CD4-positive, alpha-beta T cell treated with Interleukin-10 for 1 hour (primary cell): ENCODE data around the gene ADRM1.

Source experiments
- DNase-seq: peaks from one replicate; pipeline ENCODE4 v3.0.0-alpha.2; 2020

Gene ADRM1

DNA sequence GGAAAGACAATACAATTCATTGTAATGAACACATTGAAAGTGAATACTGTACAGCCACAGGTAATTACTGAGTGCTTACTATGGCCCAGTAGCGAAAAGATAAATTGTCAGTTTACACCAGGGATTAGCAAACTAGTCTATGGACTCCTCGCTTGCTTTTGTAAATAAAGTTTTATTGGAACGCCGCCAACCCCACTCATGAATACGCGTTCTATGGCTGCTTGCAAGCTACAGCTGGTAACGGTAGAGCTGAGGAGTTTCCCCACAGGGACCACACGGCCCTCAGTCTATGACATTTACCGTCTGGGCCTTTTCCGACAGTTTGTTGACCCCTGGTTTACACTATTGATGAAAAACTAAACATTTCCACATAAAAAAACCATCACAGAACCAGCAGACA is 40.1 kb downstream of the ADRM1 start:
- DNase-seq = no peak

DNA sequence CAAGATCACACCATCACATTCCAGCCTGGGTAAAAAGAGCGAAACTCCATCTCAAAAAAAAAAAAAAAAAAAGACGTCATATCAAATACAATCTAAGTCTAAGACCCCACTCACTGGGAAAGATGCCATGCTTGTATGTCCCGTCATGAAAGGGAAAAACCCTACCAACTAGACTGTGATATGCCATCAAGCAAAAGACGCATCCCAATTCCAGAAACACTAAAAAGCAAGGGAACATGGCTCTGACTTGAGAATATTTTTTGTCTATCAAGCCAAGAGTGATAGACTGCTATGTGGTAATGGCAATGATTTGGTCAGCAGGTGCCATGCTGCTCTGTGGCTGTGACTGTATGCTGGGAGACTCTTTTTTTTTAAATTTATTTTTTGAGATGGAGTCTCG is 41.3 kb downstream of the ADRM1 start:
- no peak for DNase-seq

DNA sequence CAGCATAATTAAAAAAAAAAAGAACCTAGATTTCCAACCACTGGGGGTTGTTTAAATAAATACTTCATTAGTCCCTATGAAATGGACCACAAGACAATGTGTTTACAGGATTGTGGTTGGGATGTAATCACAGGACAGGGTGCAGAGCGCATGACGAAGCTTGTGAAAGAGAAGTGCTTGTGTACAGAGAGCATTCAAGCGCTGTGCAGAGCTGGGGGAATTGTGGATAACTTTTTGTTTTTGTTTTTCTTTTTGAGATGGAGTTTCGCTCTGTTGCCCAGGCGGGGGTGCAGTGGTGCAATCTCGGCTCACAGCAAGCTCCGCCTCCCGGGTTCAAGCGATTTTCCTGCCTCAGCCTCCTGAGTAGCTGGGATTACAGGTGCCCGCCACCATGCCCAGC is 42.0 kb downstream of the ADRM1 start:
- DNase-seq = no peak

DNA sequence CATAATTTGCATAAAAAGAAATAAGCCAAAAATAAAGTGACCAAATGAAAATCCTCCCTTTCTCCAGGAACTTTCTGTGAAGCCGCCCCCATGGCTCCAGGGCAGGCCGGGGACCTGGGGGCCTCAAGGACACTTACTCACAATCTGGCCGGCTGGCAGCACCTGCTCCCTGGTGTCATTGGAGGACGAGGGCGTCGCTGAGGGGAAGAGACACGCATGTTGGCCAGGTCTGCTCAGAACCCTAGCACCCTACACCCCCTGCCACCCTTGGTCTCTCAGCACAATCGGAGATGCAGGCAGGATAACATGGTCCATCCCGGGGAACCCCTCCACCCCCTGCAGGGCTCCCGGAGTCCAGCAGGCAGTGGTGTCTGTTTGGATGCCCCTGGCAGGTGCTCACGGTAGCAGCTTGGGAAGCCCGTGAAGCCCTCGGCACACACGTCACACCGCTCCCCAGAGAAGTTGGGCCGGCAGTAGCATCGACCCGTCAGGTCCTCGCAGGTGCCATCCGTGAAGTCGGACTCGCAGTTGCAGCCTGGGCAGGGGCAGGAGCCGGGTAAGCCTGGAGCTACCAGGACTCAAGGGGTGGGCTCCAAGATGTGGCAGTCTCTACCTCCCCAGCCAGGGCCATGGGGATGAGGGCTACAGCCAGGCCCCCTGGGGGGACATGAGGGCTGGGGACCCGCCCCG is 43.0 kb downstream of the ADRM1 start:
- no peak for DNase-seq

DNA sequence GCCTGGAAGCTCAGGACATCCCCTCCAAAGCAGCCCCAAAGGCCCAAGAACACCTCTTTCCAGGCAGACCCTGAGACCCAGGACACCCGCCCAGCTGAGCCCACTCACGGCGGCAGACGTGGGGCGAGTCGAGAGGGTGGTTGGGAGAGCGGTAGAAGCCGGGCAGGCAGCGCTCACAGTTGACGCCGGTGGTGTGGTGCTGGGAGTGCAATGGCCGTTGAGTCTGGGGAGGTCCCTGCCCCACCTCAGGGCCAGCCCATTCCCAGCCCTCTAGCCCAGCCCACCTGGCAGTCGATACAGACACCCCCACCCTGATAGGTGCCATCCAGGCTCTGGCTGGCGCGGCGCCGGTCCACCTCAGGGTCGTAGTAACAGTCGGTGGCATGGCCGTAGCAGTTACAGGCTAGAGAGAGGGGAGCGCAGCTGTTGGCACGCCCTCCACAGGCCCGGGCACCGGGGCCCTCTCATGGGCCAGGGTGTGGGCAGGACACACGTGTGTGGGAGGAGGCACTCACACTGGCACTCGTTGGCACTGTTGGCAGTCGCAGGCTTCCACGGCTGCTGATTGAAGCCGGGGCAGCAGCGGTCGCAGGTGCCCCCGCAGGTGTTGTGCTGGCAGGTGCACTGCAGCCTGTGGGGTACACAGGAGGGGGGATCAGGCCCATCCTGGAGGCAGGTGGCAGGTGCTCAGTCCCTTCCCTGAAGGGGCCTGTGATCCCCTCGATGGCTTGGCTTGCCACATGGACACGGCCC is 43.8 kb downstream of the ADRM1 start:
- DNase-seq = no peak

DNA sequence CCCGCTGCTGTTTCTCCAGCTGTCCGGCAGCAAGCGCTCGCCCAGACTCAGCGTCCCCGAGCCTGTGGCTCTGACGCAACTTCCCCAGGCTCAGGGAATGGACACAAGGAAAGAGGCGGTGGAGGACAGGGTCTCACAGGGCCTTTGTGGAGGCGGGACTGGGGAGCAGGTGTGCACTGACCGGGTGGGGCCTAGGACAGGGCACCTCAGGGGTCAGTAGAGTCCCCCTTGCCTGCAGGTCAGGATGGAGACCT is 44.3 kb downstream of the ADRM1 start:
- DNase-seq = no peak

DNA sequence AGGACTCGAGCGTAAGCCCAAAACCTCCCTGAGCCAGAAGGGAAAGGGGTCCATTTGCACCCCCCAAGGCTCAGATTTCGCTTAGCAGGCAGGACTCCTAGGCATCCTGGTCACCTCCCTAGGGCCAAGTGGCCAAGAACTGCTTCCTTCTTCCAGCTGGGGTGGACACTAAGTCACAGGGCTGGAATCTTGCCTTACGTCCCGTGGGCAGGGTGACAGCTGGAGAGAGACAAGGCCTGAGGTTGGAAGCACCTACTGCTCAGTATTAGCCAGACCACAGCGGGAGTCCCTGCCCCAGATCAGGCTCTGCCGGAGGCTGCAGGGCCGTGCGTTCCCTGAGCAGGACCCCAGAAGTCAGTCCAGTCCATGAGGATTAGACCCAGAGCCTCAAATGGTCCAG is 44.6 kb downstream of the ADRM1 start:
- DNase-seq = no peak

DNA sequence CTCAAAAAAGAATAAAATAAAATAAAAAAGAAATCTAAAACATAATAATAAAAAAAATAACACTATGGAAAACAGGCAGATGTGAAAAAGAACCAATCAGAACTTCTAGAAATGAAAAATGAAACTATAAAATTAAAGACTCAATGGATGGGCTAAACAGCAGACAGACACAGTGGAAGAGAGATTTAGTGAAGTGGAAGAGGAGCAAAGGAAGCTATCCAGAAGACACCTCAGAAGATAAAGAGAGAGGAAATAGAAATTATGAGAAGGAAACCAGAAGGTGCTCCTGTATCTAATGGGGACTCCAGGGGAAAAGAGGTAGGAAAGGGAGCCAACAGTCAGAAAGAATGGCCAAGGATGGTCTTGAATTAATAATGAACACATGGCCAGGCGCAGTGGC is 45.8 kb downstream of the ADRM1 start:
- DNase-seq = no peak

DNA sequence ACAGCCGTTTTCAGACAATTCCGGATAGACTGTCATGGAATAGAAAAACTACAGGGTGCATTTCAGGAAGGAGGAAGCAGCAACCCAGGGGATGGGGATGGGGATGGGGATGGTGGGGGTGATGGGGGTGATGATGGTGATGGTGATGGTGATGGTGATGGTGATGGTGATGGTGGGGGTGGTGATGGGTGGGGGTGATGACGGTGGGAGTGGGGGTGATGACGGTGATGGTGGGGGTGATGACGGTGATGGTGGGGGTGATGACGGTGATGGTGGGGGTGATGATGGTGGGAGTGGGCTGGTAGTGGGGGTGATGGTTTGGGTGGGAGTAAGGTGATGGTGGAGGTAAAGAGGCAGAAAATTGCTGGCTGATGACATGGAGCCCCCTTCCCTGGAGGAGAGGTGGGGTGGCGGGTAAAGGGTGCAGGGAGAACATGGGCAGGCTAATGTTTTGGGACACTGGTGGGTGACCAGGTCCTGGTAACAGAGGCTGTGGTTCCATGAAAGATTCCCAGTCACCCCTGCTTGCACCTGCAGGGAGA is 46.8 kb downstream of the ADRM1 start:
- DNase-seq = no peak

DNA sequence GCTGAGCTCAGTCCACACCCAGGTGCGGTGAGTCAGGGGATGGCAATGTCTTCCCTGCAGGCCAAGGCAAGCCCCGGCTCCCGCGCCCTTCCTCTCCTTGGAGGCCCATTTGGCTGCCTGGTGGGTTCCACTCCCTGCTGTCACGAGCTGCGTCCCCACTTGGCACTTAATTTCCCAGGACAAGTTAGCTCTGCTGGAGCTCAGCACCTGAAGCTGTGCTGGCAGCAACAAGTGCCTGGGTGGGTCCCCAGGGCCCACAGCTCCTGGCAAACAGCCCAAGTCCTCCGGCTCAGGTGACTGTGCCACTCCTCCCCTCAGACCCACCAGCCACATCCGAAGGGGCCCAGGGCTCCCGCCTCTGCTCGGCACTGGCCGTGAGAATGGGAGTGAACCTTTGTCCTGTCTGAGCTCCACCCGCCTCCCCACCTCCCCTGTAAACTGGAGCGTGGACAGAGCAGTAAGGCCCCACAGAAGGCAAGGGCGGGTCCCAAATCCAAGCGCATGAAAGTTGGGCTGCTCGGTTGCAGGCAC is 47.4 kb downstream of the ADRM1 start:
- no peak for DNase-seq

DNA sequence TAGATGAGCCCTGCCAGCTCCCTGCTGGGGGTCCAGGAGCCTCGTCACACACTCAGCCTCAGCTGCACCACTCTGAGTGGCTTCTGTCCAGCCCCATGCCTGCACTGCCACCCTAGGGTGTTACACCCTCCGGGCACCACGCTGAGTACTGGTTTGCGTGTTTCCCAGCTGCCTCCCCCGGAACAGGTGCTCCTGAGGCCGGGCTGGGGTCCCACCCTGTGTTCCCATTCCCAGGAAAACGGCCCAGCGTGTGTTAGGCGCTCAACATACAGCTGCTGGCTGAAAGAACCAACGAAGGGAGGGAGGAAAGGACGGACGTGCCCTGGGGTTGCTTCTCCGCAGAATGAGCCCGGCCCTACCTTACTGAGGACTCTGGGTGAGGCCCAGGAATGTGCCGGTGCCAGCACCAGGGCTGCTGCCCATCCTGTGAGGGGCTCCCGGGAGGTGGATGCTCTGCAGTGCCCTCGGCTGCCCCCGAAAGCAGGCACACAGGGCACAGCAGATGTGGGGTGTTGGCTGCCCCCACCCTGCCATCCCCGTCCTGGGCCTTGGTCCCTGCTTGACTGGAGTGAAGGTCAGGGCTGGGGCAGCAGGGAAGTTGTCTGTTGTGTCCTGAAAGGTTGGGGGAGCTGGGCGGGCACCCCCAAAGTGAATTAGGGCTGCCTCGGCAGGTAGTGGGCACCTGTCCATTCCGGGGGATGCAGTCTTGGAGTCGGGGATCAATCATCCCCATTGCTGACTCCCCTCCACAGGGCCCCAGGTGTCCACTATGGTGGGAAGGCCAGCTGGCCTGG is 48.0 kb downstream of the ADRM1 start:
- DNase-seq = no peak

DNA sequence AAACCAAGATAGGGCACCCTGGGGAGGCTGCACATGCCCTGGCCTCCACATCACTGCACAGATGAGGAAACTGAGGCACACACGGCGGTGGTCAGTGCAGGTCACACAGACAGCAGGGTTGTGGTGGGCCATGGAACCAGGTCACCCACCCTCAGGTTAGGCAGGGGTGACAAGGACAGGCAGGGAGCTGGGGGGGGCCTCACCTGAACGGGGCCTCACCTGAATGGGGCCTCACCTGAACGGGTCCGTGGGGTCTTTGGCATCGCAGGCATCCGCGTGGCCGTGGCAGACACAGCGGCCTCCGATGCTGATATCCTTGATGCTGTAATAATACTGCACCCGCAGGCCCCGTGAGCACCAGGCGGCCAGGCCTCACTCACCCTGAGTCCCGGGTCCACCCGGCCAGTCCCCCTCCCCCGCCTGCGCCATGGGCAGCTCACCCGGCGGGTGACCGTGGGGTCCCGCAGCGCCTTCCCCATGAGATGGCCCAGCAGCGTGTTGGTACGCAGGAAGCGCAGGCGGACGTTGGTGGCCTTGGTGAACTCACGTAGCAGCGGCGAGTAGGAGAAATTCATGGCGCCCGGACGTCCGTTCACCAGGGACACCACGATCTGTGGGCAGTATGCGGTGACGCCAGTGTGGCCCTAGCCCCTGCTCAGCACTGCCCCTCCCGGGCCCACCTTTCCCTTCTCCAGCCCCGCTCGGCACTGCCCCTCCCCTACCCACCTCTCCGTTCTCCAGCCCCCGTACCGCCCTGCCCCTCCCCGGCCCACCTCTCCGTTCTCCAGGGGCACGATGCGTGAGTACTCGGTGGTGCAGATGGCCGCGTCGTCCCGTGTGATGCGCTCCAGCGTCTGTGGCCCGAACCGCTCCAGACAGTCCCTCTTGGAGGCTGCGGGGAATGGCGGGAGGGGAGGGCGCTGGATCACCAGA is 48.9 kb downstream of the ADRM1 start:
- no peak for DNase-seq

DNA sequence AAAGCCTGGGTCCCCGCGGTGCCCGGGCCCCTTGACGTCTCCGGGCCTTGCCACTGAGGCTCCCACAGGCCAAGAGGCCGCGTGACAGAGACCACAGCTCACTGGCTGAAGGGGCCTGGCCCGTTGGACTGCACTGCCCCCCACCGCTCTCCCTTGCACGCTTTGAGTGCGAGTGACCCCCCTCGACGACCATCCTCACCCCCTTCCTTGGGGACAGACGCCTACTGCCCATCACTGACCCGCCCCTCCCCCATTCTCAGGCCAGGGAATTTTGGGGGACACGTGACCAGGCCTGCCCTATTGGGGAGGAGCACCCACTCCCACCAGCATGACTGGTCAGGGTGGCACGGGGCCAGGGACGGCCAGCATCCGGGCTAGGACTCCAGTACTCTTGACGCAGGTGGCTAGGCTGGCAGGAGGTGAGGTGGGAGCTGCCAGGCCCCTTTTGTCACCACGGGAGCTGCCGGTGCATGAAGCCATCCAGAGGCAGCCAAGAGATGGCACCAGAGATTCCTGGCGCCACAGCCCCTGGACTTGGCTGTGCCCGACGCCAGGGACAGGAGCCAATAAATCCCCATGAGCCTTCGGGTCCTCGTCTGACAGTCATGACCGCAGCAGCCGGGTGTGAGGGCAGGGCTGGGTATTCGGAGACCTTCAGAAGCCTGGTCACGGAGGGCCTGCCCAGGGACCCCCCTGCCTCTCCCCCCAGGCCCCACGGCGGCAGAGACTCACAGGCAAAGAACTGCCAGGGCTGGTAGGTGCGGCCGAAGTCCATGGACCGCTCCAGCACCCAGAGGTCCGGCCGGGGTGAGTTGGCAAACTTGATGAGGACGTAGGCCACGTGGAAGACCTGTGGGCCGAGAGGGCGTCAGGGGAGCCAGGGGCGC is 49.8 kb downstream of the ADRM1 start:
- no peak for DNase-seq

DNA sequence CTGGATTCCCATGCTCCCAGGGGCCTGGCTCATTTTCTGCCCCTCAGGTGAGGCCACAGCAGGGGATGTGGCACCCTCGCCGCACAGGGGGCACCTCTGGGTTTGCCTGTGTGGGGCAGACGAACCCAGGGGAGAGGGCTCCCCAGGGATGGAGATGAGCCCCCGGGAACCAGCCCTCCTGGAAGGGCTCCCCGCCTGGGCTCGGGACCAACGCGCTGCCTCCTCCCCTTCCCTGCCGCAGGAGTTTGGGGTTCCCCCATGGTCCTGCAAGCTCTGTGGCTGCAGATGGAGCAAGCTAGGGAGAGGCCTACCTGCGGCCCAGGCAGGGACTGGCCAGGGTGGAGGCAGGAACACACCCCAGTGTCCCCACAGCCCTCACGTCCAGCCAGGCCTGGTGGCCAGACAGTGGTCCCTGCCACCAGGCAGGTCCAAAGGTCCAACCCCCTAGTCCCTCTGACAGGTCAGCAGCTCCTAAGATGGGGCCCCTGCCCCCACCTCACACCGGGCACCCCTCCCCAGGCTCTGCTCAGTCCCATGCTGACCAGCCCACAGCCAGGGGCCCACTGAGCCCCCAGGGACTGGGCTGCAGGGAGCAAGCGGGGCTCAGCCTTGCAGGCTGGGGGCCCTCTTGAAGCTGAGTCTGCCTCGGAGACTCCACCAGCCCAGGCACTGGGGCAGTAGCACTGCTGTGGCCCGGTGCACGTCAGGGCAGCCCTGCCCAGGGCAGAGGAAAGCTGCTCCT is 50.7 kb downstream of the ADRM1 start:
- no peak for DNase-seq

DNA sequence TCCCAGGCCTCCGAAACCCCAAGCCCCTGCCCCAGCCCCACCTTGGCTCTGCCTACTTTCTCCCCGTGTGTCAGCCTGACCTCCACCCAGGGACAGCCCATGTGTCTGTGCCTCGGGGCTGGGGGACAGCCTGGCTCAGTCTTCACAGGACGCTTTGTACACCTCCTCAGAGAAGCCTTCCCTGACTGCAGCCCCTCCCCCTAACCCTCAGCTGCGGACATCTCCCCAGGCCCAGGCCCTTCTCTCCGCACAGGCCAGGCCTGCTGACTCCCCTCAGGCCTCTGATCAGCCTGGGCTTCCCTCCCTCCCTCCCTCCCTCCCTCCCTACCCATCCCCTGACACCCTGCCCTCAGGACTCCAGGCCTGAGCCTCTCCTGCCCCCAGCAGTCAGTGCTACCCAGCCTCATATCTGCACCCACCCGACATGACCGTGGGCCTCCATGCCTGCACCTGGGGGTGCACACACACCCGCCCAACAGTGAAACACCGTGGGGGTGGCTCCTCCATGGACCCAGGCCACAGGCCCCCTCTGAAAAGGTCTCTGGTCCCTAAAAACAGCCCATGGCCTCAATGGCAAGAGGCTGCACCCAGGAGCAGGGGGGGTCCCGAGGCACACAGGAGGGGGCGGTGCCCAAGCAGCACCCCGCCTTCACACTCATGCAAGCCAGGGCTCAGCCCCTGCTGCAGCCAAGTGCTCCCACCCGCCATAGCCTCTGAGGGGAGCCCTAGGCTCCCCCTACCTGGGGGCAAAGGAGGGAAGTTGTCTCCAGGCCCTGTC is 51.4 kb downstream of the ADRM1 start:
- no peak for DNase-seq

DNA sequence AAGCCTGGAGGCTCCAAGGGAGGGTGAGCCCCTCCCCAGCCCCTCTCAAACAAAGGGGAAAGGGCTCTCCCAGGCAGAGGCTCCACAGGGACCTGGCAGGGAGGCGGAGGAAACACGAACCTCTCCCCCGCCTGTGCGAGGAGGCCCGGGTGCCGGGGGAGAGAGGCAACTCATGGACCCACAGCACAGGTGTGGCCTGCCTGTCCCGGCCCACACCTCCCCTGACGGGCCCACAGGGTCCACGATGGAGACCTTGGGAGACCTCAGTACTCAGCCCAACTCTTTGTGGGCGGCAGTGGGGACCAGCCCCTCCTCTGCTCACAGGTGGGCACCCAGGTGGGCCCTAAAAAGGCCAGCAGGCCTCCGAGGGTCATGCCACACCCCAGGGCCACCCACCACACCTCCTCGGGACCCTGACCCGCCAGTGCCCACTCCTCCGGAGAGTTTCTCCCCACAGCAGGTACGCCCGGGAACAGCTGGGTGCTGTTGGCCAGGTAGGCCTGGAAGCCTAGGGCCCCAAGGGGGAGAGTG is 52.1 kb downstream of the ADRM1 start:
- DNase-seq = no peak

DNA sequence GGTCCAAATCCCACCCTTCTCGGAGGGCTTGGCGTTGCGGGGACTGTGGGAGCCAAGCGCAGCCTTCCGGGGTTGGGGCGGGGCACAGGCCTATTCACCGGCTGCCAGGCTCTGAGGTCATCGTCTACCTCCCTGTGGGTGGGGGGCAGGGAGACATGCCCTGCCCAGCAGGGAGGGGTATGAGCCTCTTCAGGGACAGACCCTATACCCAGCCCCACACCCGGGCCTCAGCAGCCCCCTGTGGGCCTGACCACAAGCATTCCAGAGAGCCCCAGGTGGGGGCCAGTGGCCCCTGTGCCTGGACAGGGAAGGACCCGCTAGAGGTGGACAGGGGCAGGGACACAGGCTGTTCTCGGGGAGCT is 52.7 kb downstream of the ADRM1 start:
- DNase-seq = no peak

DNA sequence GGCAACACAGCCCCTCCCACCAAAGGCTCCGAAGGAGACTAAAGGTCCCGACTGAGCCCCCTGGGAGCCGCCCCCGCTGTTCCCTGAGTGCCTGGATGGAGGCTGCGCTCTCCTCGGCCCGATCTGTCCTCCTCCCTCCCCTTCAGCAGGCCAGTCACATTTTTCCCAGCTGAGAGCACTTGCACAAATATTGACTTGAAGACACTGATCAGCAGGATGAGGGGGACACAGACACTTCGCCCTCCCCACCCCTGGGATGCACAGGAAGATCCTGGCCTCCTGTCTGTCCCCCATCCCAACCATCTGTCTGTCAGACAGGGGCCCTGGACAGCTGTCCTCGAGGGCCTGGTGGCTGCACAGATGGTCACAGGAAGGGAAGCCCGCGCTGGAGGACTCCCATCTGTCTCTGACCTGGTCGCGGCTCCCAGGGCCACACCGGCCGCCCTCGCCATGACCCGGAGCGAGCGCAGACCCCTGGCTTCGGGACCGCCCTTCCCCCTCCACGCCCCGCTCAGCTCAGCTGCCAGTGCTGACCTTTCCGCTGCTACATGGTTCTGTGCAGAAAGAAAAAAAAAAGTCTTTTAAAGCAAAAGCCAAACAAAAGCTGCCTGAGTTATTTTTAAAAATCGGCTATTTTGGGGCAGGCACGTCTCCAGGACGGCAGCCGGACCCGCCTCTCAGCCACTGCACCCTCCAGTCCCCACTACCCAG is 53.2 kb downstream of the ADRM1 start:
- no peak for DNase-seq

DNA sequence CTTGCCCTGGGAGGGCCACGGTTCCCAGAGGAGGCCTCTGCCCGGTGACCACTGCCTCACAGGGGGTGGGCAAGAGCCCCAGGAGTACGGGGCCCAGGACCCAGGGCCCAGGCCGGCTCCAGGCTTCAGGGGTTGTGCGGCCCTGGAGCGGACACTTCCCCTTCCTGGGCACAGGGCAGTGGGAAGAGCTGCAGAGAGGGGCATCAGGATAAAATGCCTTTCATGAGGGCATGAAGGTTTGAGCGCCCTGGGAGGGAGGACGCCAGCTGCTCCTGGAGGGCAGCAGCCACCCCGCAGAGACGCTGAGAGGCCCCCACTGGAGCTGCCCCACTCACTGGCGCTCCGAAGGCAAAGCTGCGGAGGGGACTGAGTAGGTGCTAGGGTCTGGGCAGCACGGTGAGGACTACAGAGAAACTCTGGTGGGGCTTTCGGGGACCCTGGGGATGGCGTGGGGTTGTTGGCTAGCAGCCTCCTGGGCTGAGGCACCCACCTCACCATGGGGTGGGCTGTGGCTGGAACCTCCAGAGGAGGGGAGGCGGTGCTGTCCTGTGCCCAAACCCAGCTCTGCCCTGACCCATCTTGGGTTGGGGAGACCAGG is 53.9 kb downstream of the ADRM1 start:
- no peak for DNase-seq
